OCI-LY7 (cell line): ENCODE data around the gene HLA-DOA. TPM values are rescaled to one million over a fixed set of nuclear protein-coding genes. Genes with fewer than 3 reads are reported as not detected.

Experiments used
- BruUV-seq: library from RNA; stranded (reverse); fragments of 400-500 nt; replicated peaks from 2 replicates; lab custom pipeline; 2021; lab: Mats Ljungman, UMichigan
- CTCF ChIA-PET: fragments of 300-600 bp; sonication (Branson Sonifier 250); formaldehyde crosslinking; loops from one replicate; lab custom pipeline; 2022; ENCODE audit warnings: antibody characterized with exemption; ENCODE audit not compliant: unreplicated experiment; lab: Charles Lee
- POLR2A ChIA-PET: fragments of 300-600 bp; sonication (Branson Sonifier 250); formaldehyde crosslinking; loops from one replicate; lab custom pipeline; 2022; ENCODE audit warnings: antibody characterized with exemption; lab: Charles Lee
- DNase-seq: peaks from one replicate; pipeline ENCODE4 v3.0.0-alpha.2; 2015; ENCODE audit warnings: low spot score
- H2AFZ ChIP-seq: fragments of 200-600 bp; sonication (generic), shearing (Covaris generic); 2 replicates; pipeline ENCODE4 v1.6.1; 2014; ENCODE audit warnings: mild to moderate bottlenecking, antibody characterized with exemption, low read length, moderate library complexity
- H3K27ac ChIP-seq: fragments of 200-600 bp; sonication (generic); 2 replicates; pipeline ENCODE4 v1.5.1; 2014; ENCODE audit warnings: mixed run types, low read depth, mild to moderate bottlenecking, moderate library complexity, low read length, inconsistent platforms; ENCODE audit not compliant: poor library complexity, severe bottlenecking
- H3K36me3 ChIP-seq: fragments of 200-600 bp; sonication (generic); 2 replicates; pipeline ENCODE4 v1.6.1; 2014; ENCODE audit warnings: mild to moderate bottlenecking, antibody characterized with exemption, low read length, moderate library complexity, mixed read lengths; ENCODE audit not compliant: insufficient read depth
- H3K4me1 ChIP-seq: fragments of 200-600 bp; sonication (generic); 2 replicates; pipeline ENCODE4 v1.5.1; 2014; ENCODE audit warnings: mild to moderate bottlenecking, low read length; ENCODE audit not compliant: insufficient read depth, poor library complexity, severe bottlenecking
- H3K4me2 ChIP-seq: fragments of 200-600 bp; sonication (generic); 2 replicates; pipeline ENCODE4 v1.6.1; 2014; ENCODE audit warnings: mild to moderate bottlenecking, low read length
- H3K4me3 ChIP-seq: fragments of 200-600 bp; sonication (generic); 2 replicates; pipeline ENCODE4 v1.5.1; 2014; ENCODE audit warnings: mild to moderate bottlenecking, low read depth, low read length; ENCODE audit not compliant: poor library complexity, severe bottlenecking
- H3K79me2 ChIP-seq: fragments of 200-600 bp; sonication (generic); 2 replicates; pipeline ENCODE4 v1.6.1; 2016; ENCODE audit warnings: low read depth, mild to moderate bottlenecking, low read length, moderate library complexity, mixed read lengths; ENCODE audit not compliant: insufficient read depth
- H3K9me2 ChIP-seq: fragments of 200-600 bp; sonication (generic); 2 replicates; pipeline ENCODE4 v1.6.1; 2016; ENCODE audit warnings: mild to moderate bottlenecking, low read length, mixed read lengths; ENCODE audit not compliant: insufficient read depth
- H3K9me3 ChIP-seq: fragments of 200-600 bp; sonication (generic); 2 replicates; pipeline ENCODE4 v1.6.1; 2014; ENCODE audit warnings: mild to moderate bottlenecking, mixed run types, low read length, mixed read lengths
- H4K20me1 ChIP-seq: fragments of 200-600 bp; sonication (generic); 2 replicates; pipeline ENCODE4 v1.6.1; 2014; ENCODE audit warnings: mild to moderate bottlenecking, antibody characterized with exemption, low read length, moderate library complexity, mixed read lengths; ENCODE audit not compliant: insufficient read depth
- CTCF ChIP-seq: fragments of 200-600 bp; sonication (generic); conservative IDR thresholded peaks from 2 replicates; pipeline ENCODE4 v1.5.1; 2014; ENCODE audit warnings: mild to moderate bottlenecking, antibody characterized with exemption, low read length, moderate library complexity, mixed read lengths
- EZH2phosphoT487 ChIP-seq: fragments of 200-600 bp; sonication (generic); IDR thresholded peaks from 2 replicates; pipeline ENCODE4 v1.6.1; 2018; ENCODE audit warnings: low read depth, borderline replicate concordance, mild to moderate bottlenecking, mixed run types, antibody characterized with exemption, low read length, moderate library complexity, mixed read lengths
- intact Hi-C: fragments of 100-400 bp; cut with micrococcal nuclease; formaldehyde crosslinking; loops from one replicate; pipeline ENCODE4 v1.10.0; 2022; ENCODE audit not compliant: unreplicated experiment
- total RNA-seq, 2 experiments: library from RNA; depleted of rRNA in 1 of 2; stranded (reverse); fragments of >200 nt in 1 of 2; shearing (Covaris generic) in 1 of 2; gene quantifications; 2 replicates each; pipeline ENCODE4 v1.2.3, GENCODE V29; 2014 to 2022

HLA-DOA gene
- total RNA-seq, 2 experiments from 2014 or later, result 55.0 to 78.3 TPM

DNA sequence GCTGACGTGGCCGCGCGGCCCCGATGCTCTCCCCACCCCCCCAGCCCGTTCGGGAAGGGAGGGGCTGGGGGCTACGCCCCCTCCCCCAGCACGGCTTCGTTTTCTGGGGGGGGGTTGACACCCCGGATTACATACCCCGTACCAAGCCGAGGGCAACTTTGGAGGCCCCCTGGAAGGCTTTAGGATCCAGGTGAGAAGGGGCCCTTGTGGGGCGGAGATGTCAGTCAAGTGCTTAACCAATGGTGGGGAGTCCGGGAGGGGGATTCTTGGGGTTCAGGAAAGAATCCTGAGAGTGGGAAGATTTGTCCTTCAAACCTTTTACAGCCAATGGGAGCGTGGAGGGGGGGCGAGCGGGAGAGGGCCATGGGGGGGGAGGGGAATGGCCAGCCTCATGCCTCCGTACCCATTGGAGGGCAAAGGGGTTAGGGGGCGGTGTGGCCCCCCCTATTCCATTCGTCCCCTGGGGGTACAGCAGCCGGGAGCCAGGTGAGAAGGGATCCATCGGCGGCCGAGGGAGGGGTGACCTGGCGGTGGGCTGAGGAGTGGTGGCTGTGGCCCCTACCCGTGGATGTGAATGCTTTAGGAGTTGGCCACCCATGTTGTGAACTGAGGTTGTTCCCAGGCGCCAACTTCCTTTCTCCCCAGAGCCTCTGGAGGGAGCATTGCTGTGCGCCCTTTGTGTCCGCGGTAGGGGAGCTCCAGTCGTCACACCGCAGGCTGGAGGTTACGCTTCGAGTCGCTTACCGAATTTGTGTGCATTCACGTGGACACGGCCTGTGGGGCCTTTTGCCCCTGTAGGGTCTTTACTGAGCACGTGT lies 40.3 kb downstream of the HLA-DOA start:
- H3K4me1 ChIP-seq, result peaks cover 19% of the 10 kb centered on the region
- peak overlapping the region; percentile 99 for H3K27ac ChIP-seq
- ChIA-PET CTCF (interaction anchor here (0.6 to 1.9 kb wide), 4 partner anchors 14 to 122 kb away, joined by 4 to 6 read pairs (median 4); no protein-coding TSS in a partner anchor), POLR2A (interaction anchor here (0.6 to 7.8 kb wide), 14 partner anchors 9 to 154 kb away, joined by 3 to 203 read pairs (median 3); partner anchors contain the start of genes HLA-DMA and HLA-DMB)
- intact Hi-C loops, result loop anchor here (1.0 kb wide), 1 partner anchor 16 kb away; the partner anchor contains the start of gene HLA-DMA
- no peaks in the 10 kb centered on the region for H3K9me2 ChIP-seq
- peak; percentile 87 for DNase-seq
- H3K9me3 ChIP-seq, result no peaks in the 10 kb centered on the region
- peak overlapping the region; percentile 93 for H3K4me3 ChIP-seq
- no peak overlapping the region for H2AFZ ChIP-seq
- TF ChIP-seq CTCF, result peak; percentile 42; the same call in 1 of the 2 replicates
- no peak for TF ChIP-seq EZH2phosphoT487
- BruUV-seq, result no TSS peak
- peaks cover 36% of the 10 kb centered on the region for H3K36me3 ChIP-seq
- peaks cover 19% of the 10 kb centered on the region for H4K20me1 ChIP-seq
- peak overlapping the region; percentile 98 for H3K4me2 ChIP-seq
- H3K79me2 ChIP-seq, result peaks cover 66% of the 10 kb centered on the region

DNA sequence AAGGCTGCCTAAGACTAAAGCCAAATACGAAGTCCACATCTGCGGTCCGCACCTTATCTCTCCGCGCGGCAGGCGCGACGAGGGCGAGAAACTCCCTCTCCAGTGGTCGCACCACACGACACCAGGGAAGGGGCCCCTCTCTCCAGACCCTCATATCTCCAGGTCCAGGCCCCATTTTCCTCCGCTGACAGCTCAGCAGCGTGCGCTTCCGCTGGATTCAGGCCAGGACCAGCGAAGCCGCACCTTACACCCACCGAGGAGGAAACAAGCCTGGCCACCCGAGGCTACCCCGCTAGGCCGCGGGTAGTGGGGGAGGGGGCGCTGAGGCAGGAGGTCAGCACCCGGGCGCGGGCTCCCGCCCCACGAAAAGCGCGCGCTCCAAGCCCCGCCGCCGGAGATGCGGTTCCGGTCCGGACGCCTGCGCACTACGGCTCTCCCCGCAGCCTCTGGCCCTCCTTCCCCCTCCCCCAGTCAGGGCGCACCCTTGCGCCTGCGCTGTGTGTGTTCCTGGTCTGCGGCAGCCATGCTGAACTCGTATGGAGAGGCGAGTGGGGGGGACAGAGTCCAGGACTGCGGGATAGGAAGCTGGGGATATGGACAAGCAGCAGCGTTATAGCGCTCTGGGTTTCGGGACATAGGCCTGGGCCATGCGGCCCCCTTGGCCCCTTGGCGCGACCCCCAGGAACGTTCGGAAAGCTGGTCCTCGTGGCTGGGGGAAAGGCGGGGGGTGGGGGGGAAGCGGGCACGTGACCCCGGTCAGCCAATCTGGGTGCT lies 41.1 kb downstream of the HLA-DOA start, which contains the start of gene BRD2:
BRD2 (plus strand) TSS at position 502 of the 774 bp plus-strand sequence. CDS start 4,305 bp downstream, outside the sequence.
- 0 out of 2 replicates have a peak within 1 kb of the TSS, but pooled peaks have one; percentile 2 for H2AFZ ChIP-seq
- peaks cover 58% of the 10 kb centered on the region for H3K79me2 ChIP-seq
- POLR2A ChIA-PET, result interaction anchor here (0.5 to 7.8 kb wide), 17 partner anchors 9 to 154 kb away, joined by 3 to 203 read pairs (median 4); partner anchors contain the start of genes HLA-DMA and HLA-DMB
- peaks cover 28% of the 10 kb centered on the region for H3K36me3 ChIP-seq
- CTCF ChIA-PET, result interaction anchor here (0.6 to 1.9 kb wide), 5 partner anchors 15 to 144 kb away, joined by 3 to 6 read pairs (median 5); partner anchors contain the start of gene HLA-DMA
- H3K9me2 ChIP-seq, result no peaks in the 10 kb centered on the region
- peaks cover 11% of the 10 kb centered on the region; the same call in 1 of the 2 replicates for H4K20me1 ChIP-seq
- H3K4me2 ChIP-seq, result peak within 1 kb of the TSS; percentile 98
- H3K27ac ChIP-seq, result peak within 1 kb of the TSS; percentile 99
- peaks cover 27% of the 10 kb centered on the region for H3K4me1 ChIP-seq
- TSS peak; percentile 75 for BruUV-seq
- no peaks in the 10 kb centered on the region for H3K9me3 ChIP-seq
- intact Hi-C loops, result loop anchor here (1.0 kb wide), 1 partner anchor 15 kb away; the partner anchor contains the start of gene HLA-DMA
- DNase-seq, result peak; percentile 98
- peak within 1 kb of the TSS; percentile 93 for H3K4me3 ChIP-seq
- TF ChIP-seq CTCF, result no peak
- TF ChIP-seq EZH2phosphoT487, result no peak
